ENCODE results near the gene TMEM269. TPM values are rescaled to one million over a fixed set of nuclear protein-coding genes. Genes with fewer than 3 reads are reported as not detected.

Gene TMEM269
- polyA plus RNA-seq, 1 donor: 0.10 TPM

DNA sequence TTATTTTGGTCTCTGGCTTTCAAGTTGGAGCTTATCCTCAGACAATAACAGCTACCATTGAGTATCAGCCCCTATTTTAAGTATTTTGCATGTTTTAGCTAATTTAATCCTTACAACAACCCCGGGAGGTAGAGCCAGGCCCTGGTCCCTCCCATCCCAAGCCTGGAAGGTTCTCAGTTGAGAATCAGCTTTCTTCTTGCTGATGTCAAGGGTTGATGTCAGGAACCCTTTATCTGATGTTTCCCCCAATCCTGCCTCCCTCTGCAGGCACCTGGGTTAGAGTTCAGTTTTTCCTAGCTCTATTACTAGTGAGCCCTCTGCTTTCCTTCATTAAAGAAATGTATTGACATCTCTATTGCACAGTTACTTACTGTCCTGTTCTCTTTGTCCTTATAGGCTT lies 36.0 kb downstream of the TMEM269 start:
- peaks cover 5% of the 10 kb centered on the region for H3K4me1 ChIP-seq (ENCODE audit: control insufficient read depth, insufficient read depth, low read length)
- H3K27ac ChIP-seq (ENCODE audit: low read length): no peak overlapping the region
- no peaks in the 10 kb centered on the region for H3K9me3 ChIP-seq (ENCODE audit: control insufficient read depth, low read depth, low read length)
- no peaks in the 10 kb centered on the region for H3K27me3 ChIP-seq (ENCODE audit: control insufficient read depth, insufficient read depth, low read length)
- H3K4me3 ChIP-seq (ENCODE audit: low read length): no peak overlapping the region
- WGBS (ENCODE audit: insufficient coverage, low lambda C conversion rate): no CpG with 5 or more reads among the region's 1 CpG
- DNase-seq: no peak
- H3K36me3 ChIP-seq (ENCODE audit: control insufficient read depth, insufficient read depth, low read length): no peaks in the 10 kb centered on the region

DNA sequence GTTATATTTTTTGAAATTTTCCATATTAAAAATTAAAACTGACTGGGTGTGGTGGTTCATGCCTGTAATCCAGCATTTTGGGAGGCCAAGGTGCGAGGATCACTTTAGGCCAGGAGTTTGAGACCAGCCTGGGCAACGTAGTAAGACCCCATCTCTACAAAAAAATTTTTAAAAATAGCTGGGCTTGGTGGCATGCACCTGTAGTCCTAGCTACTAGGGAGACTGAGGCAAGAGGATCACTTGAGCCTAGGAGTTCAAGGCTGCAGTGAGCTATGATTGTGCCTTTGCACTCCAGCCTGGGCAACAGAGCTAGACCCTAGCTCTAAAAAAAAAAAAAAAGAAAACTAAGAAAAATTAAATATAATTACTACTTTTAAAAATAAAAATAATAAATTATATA lies 36.9 kb downstream of the TMEM269 start:
- no peaks in the 10 kb centered on the region for H3K27me3 ChIP-seq (ENCODE audit: control insufficient read depth, insufficient read depth, low read length)
- no peaks in the 10 kb centered on the region for H3K36me3 ChIP-seq (ENCODE audit: control insufficient read depth, insufficient read depth, low read length)
- H3K4me3 ChIP-seq (ENCODE audit: low read length): no peak overlapping the region
- H3K9me3 ChIP-seq (ENCODE audit: control insufficient read depth, low read depth, low read length): no peaks in the 10 kb centered on the region
- H3K4me1 ChIP-seq (ENCODE audit: control insufficient read depth, insufficient read depth, low read length): peaks cover 3% of the 10 kb centered on the region
- no CpG with 5 or more reads among the region's 2 CpGs for WGBS (ENCODE audit: insufficient coverage, low lambda C conversion rate)
- H3K27ac ChIP-seq (ENCODE audit: low read length): no peak overlapping the region
- DNase-seq: no peak

DNA sequence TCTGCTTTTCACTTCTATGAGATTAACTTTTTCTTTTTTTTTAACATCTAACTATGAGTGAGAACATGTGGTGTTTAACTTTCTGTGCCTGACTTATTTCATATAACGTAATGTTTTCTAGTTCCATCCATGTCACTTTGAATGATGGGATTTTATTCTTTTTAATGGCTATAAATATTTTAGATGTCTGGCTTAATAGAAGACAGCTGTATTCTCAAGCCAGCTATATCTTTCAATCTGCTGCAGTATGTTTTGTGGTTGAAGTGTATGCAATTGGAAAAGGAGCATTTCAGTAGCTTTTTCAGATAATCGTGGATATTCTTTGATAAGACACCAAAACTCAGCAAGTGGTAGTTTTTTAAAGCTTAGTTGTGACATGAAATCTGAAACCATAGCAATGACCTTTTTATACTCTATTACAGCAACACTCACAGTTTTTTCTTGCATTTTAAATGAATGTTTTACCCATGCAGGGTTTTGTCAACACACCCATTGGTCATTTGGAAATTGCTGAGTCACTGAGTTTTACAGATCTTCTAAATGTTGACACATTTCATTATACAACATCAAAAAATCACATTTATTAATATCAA lies 38.1 kb downstream of the TMEM269 start:
- 100% methylated on average over 2 of the region's 2 CpGs for WGBS (ENCODE audit: insufficient coverage, low lambda C conversion rate)
- no peak overlapping the region for H3K4me3 ChIP-seq (ENCODE audit: low read length)
- H3K27me3 ChIP-seq (ENCODE audit: control insufficient read depth, insufficient read depth, low read length): no peaks in the 10 kb centered on the region
- no peaks in the 10 kb centered on the region for H3K9me3 ChIP-seq (ENCODE audit: control insufficient read depth, low read depth, low read length)
- no peak for DNase-seq
- H3K36me3 ChIP-seq (ENCODE audit: control insufficient read depth, insufficient read depth, low read length): no peaks in the 10 kb centered on the region
- peaks cover 3% of the 10 kb centered on the region for H3K4me1 ChIP-seq (ENCODE audit: control insufficient read depth, insufficient read depth, low read length)
- H3K27ac ChIP-seq (ENCODE audit: low read length): no peak overlapping the region

DNA sequence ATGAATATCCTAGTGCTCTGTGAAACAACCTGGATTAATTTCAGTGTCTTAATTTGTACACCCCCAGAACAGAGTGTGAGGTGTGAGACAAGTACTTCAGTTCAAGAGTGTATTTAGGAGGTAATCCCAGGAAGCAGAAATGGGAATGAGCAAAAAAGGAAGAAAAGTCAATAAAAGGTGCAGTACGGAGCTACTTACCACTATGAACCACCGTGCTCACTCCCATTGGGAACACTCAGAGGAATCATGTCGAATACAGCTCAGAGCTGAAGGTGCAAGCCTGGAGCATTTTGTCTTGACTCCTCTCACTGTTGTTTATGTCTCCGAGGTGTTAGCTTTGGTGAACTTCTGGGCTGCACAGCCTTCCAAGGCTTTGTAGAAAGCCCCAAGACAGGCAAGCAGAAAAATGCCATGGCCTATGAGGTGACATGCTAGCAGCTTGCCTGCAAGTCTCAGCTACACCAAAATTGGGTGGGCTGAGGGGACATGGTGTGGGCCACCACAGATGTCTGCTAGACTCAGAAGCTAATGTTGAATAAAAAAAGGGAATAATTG lies 39.8 kb downstream of the TMEM269 start:
- no CpG with 5 or more reads among the region's 4 CpGs for WGBS (ENCODE audit: insufficient coverage, low lambda C conversion rate)
- H3K4me3 ChIP-seq (ENCODE audit: low read length): no peak overlapping the region
- DNase-seq: no peak
- no peaks in the 10 kb centered on the region for H3K27me3 ChIP-seq (ENCODE audit: control insufficient read depth, insufficient read depth, low read length)
- H3K4me1 ChIP-seq (ENCODE audit: control insufficient read depth, insufficient read depth, low read length): peaks cover 3% of the 10 kb centered on the region
- H3K36me3 ChIP-seq (ENCODE audit: control insufficient read depth, insufficient read depth, low read length): no peaks in the 10 kb centered on the region
- no peaks in the 10 kb centered on the region for H3K9me3 ChIP-seq (ENCODE audit: control insufficient read depth, low read depth, low read length)
- no peak overlapping the region for H3K27ac ChIP-seq (ENCODE audit: low read length)

DNA sequence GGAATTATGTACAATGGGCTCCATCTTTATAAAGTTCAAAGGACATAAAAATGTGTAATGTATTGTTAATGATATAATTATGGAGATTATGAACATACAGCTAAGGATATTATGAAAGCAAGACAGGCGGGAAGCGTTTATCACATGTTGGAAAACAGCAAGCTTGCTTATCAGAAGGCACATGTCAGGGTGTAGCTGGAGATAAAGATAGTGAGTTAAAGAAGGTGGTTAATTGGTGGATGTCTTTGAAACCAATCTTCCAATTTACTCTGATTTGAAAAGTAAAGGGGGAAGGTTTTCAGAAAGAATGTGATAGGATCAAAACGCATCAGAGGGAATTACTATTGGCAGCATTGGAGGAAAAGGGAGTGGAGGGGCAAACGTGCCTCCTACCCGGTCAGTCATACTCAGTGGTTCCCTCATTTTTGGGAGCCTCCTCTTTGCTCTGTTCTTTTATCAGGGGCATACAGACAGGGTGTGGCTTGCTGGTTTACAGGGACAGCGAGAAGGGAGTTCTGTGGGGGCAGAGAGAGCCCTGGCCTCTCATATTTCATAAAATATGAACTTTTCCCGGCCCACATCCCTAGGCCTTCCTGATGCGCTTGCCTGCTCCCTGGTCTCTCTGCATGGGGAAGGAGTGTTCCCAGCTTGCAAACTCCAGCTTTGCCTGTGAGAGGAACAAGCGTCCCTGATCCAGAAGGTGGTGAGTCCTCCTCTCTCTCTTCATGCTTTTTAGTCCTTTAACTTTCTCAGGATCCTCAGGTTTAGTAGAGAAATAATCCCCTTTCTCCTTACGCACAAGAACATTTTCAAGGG lies 40.5 kb downstream of the TMEM269 start:
- Histone ChIP-seq H3K27ac (ENCODE audit: low read length) (no peak overlapping the region), H3K36me3 (ENCODE audit: control insufficient read depth, insufficient read depth, low read length) (peaks cover 2% of the 10 kb centered on the region), H3K4me1 (ENCODE audit: control insufficient read depth, insufficient read depth, low read length) (peaks cover 3% of the 10 kb centered on the region), H3K4me3 (ENCODE audit: low read length) (no peak overlapping the region), H3K27me3 (ENCODE audit: control insufficient read depth, insufficient read depth, low read length) (no peaks in the 10 kb centered on the region), H3K9me3 (ENCODE audit: control insufficient read depth, low read depth, low read length) (no peaks in the 10 kb centered on the region)
- WGBS (ENCODE audit: insufficient coverage, low lambda C conversion rate): 20% methylated on average over 3 of the region's 10 CpGs
- DNase-seq: peak in 1 of 2 donors; percentile 20

DNA sequence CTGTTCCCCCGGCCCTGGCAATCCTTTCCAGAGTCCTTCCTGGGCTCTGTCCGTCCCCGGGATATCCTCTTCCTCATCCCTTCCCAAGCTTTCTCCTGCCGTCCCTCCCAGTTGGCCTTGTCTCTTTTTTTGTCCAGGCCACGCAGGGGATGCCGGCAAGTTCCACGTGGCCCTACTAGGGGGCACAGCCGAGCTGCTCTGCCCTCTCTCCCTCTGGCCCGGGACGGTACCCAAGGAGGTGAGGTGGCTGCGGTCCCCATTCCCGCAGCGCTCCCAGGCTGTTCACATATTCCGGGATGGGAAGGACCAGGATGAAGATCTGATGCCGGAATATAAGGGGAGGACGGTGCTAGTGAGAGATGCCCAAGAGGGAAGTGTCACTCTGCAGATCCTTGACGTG lies 45.8 kb downstream of the TMEM269 start:
- Histone ChIP-seq H3K27me3 (ENCODE audit: control insufficient read depth, insufficient read depth, low read length) (no peaks in the 10 kb centered on the region), H3K9me3 (ENCODE audit: control insufficient read depth, low read depth, low read length) (no peaks in the 10 kb centered on the region), H3K36me3 (ENCODE audit: control insufficient read depth, insufficient read depth, low read length) (peaks cover 19% of the 10 kb centered on the region), H3K4me3 (ENCODE audit: low read length) (no peak overlapping the region), H3K27ac (ENCODE audit: low read length) (no peak overlapping the region), H3K4me1 (ENCODE audit: control insufficient read depth, insufficient read depth, low read length) (no peaks in the 10 kb centered on the region)
- no peak for DNase-seq
- WGBS (ENCODE audit: insufficient coverage, low lambda C conversion rate): 100% methylated on average over 1 of the region's 17 CpGs

DNA sequence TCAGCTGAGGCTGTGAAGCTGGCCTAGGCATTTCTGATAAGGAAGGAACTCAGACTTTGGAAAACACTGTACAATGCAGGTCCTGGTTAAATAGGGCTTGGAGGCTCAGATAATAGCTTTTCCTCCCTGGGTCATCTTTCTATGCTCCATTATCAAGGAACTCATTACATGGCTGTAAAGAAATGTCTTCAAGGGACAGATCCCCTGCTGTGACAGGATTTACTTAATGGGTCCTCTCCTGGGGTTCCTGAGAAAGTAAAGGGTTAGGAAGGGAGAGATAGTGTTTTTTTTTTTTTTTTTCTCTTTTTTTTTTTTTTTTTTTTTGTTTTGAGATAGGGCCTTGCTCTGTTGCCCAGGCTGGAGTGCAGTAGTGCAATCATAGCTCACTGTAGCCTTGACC lies 46.5 kb downstream of the TMEM269 start:
- no peak overlapping the region for H3K4me3 ChIP-seq (ENCODE audit: low read length)
- no peak for DNase-seq
- H3K36me3 ChIP-seq (ENCODE audit: control insufficient read depth, insufficient read depth, low read length): peaks cover 19% of the 10 kb centered on the region
- no peak overlapping the region for H3K27ac ChIP-seq (ENCODE audit: low read length)
- no peaks in the 10 kb centered on the region for H3K27me3 ChIP-seq (ENCODE audit: control insufficient read depth, insufficient read depth, low read length)
- H3K9me3 ChIP-seq (ENCODE audit: control insufficient read depth, low read depth, low read length): no peaks in the 10 kb centered on the region
- H3K4me1 ChIP-seq (ENCODE audit: control insufficient read depth, insufficient read depth, low read length): no peaks in the 10 kb centered on the region

DNA sequence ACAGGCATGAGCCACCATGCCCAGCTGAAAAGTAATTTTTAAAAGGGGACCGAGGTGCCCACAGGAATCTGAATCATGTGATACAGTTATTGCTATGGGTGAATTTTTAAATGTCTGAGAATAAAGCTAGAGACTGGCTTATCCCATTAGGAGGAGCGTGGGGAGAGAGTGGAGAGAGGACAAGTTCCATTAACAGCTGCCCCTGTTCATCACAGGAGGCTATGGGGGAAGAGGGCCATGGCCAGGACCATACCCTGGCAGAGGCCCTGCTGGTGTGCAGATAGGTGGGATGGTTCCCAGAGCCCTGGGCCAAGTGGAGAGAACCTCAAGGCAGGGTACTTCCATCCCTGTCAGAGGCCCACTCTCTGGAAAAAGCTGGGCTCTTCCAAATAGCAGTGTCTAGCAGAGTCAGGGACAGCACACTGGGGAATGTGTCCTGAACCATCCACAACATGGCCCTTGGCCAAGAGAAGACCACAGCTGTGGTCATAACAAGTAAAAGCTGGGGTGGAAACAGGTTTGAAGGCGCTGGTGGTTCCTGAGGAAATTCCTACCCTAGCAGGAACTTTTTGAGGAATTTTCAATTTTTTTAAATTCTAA lies 48.0 kb downstream of the TMEM269 start:
- Histone ChIP-seq H3K36me3 (ENCODE audit: control insufficient read depth, insufficient read depth, low read length) (peaks cover 19% of the 10 kb centered on the region), H3K4me3 (ENCODE audit: low read length) (no peak overlapping the region), H3K27ac (ENCODE audit: low read length) (no peak overlapping the region), H3K4me1 (ENCODE audit: control insufficient read depth, insufficient read depth, low read length) (no peaks in the 10 kb centered on the region), H3K9me3 (ENCODE audit: control insufficient read depth, low read depth, low read length) (no peaks in the 10 kb centered on the region), H3K27me3 (ENCODE audit: control insufficient read depth, insufficient read depth, low read length) (no peaks in the 10 kb centered on the region)
- WGBS (ENCODE audit: insufficient coverage, low lambda C conversion rate): 80% methylated on average over 1 of the region's 3 CpGs
- no peak for DNase-seq

DNA sequence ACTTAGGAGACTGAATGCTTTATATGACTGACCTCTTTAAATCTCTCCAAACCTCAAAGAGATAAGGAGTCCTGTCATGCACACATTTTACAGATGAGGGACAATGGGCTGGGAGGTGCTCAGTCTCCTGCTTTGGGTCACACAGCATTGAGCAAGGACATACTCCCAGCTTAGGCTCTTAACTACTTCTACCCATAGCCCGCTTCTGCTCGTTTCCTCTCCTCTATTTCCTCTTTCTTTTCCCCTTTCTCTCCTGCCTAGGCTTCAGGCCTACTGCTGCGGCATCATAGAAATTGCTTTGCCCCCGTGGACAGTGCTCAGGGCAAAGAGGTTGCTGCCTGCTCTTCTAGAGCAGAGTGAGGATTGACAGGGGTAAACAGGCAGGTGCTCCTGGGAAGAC lies 49.2 kb downstream of the TMEM269 start:
- Histone ChIP-seq H3K36me3 (ENCODE audit: control insufficient read depth, insufficient read depth, low read length) (peaks cover 20% of the 10 kb centered on the region), H3K4me3 (ENCODE audit: low read length) (no peak overlapping the region), H3K27me3 (ENCODE audit: control insufficient read depth, insufficient read depth, low read length) (no peaks in the 10 kb centered on the region), H3K9me3 (ENCODE audit: control insufficient read depth, low read depth, low read length) (no peaks in the 10 kb centered on the region), H3K27ac (ENCODE audit: low read length) (no peak overlapping the region), H3K4me1 (ENCODE audit: control insufficient read depth, insufficient read depth, low read length) (no peaks in the 10 kb centered on the region)
- WGBS (ENCODE audit: insufficient coverage, low lambda C conversion rate): no CpG with 5 or more reads among the region's 4 CpGs
- DNase-seq: no peak

DNA sequence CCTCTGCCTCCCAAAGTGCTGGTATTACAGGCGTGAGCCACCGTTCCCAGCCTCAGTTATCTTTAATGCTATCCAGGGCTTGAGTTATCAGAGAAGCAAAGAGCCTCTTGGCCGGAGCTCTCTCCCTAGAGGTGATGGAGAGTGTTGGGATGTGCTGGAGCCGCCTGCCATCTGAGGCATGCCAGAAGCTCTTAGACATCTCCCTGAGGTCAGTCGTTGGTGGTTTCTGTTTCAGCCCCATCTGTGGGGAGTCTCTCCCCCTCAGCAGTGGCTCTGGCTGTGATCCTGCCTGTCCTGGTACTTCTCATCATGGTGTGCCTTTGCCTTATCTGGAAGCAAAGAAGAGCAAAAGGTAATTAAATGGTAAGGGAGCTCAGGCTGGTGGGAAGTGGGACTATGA lies 50.0 kb downstream of the TMEM269 start:
- Histone ChIP-seq H3K9me3 (ENCODE audit: control insufficient read depth, low read depth, low read length) (no peaks in the 10 kb centered on the region), H3K4me3 (ENCODE audit: low read length) (no peak overlapping the region), H3K36me3 (ENCODE audit: control insufficient read depth, insufficient read depth, low read length) (peaks cover 21% of the 10 kb centered on the region), H3K27me3 (ENCODE audit: control insufficient read depth, insufficient read depth, low read length) (no peaks in the 10 kb centered on the region), H3K4me1 (ENCODE audit: control insufficient read depth, insufficient read depth, low read length) (no peaks in the 10 kb centered on the region), H3K27ac (ENCODE audit: low read length) (no peak overlapping the region)
- DNase-seq: no peak
- no CpG with 5 or more reads among the region's 5 CpGs for WGBS (ENCODE audit: insufficient coverage, low lambda C conversion rate)

Measured in large intestine (tissue), 3 donors.